ENCODE measurements around the gene WSB2.

DNA sequence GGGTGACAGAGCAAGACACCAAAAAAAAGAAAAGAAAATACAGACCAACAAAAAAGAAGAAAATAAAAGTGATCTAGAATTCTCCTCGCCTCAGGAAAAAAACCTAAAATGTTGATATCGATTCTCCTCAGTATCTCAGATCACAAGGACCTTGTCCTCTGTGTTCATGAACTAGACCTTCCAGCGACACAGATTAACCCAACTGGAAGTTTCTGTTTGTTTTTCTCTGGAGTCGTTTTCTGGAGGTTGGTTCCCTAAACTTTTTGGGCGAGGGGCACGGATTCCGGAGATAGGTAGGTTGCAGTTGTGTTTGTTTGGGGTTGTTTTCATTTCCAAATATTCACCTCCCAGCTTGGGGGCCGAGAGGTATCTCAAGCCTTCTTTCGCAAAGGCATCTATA is 45.0 kb downstream of the WSB2 start:
- TF ChIP-seq TAF1 (IDR thresholded peaks at IDR 0.05; ENCODE audit: low read depth) (no peak), EP300 (conservative IDR thresholded peaks at IDR 0.05; ENCODE audit: poor library complexity, severe bottlenecking) (no peak), POLR2AphosphoS5 (IDR thresholded peaks at IDR 0.05) (no peak), CTCF (IDR thresholded peaks at IDR 0.05; ENCODE audit: poor library complexity, severe bottlenecking) (no peak), EZH2 (IDR thresholded peaks at IDR 0.05; ENCODE audit: borderline replicate concordance, insufficient read depth, low read length, poor library complexity, severe bottlenecking) (no peak)
- TF ChIP-seq, protein P1, sequence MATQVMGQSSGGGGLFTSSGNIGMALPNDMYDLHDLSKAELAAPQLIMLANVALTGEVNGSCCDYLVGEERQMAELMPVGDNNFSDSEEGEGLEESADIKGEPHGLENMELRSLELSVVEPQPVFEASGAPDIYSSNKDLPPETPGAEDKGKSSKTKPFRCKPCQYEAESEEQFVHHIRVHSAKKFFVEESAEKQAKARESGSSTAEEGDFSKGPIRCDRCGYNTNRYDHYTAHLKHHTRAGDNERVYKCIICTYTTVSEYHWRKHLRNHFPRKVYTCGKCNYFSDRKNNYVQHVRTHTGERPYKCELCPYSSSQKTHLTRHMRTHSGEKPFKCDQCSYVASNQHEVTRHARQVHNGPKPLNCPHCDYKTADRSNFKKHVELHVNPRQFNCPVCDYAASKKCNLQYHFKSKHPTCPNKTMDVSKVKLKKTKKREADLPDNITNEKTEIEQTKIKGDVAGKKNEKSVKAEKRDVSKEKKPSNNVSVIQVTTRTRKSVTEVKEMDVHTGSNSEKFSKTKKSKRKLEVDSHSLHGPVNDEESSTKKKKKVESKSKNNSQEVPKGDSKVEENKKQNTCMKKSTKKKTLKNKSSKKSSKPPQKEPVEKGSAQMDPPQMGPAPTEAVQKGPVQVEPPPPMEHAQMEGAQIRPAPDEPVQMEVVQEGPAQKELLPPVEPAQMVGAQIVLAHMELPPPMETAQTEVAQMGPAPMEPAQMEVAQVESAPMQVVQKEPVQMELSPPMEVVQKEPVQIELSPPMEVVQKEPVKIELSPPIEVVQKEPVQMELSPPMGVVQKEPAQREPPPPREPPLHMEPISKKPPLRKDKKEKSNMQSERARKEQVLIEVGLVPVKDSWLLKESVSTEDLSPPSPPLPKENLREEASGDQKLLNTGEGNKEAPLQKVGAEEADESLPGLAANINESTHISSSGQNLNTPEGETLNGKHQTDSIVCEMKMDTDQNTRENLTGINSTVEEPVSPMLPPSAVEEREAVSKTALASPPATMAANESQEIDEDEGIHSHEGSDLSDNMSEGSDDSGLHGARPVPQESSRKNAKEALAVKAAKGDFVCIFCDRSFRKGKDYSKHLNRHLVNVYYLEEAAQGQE (IDR thresholded peaks at IDR 0.05; ENCODE audit: borderline replicate concordance) = no peak
